K562 (cell line): Measurements from ENCODE around the gene TFCP2. TPM values are rescaled to one million over a fixed set of nuclear protein-coding genes. Genes with fewer than 3 reads are reported as not detected.
A peak's percentile ranks its signal among the peaks of the same experiment; 100 is the strongest.

Experiments used
- C11orf30 ChIP-seq: fragments of 450-650 bp; IDR thresholded peaks from 2 replicates; pipeline ENCODE4 v1.6.1; 2016; ENCODE audit warnings: low read depth, mild to moderate bottlenecking
- CREBBP ChIP-seq: IDR thresholded peaks from one replicate; pipeline ENCODE4 v1.6.1; 2012; ENCODE audit warnings: low read depth, mild to moderate bottlenecking, control low read depth, inconsistent platforms, low read length
- HNRNPH1 ChIP-seq: fragments of 200-400 bp; formaldehyde crosslinking; optimal IDR thresholded peaks from 2 replicates; pipeline ENCODE3; 2017; ENCODE audit warnings: low read depth, mild to moderate bottlenecking, low read length, moderate library complexity
- PHTF2 ChIP-seq: fragments of 250-450 bp; sonication (Bioruptor Pico); IDR thresholded peaks from 2 replicates; pipeline ENCODE4 v1.5.0; 2021; ENCODE audit warnings: mild to moderate bottlenecking
- PML ChIP-seq: IDR thresholded peaks from 2 replicates; pipeline ENCODE4 v1.6.1; 2012; ENCODE audit warnings: low read length, inconsistent platforms
- POLR2G ChIP-seq: fragments of 200-400 bp; formaldehyde crosslinking; IDR thresholded peaks from 2 replicates; pipeline ENCODE4 v1.6.1; 2017; ENCODE audit warnings: low read depth, mild to moderate bottlenecking, antibody characterized with exemption, low read length, moderate library complexity
- PYGO2 ChIP-seq: fragments of 450-650 bp; IDR thresholded peaks from 2 replicates; pipeline ENCODE4 v1.6.1; 2016; ENCODE audit warnings: mild to moderate bottlenecking, missing genetic modification characterization, moderate library complexity, missing compliant biosample characterization
- RBM25 ChIP-seq: fragments of 200-400 bp; formaldehyde crosslinking; IDR thresholded peaks from 2 replicates; pipeline ENCODE4 v1.6.1; 2018; ENCODE audit warnings: low read length, low read depth, moderate library complexity; ENCODE audit not compliant: severe bottlenecking
- SAP30 ChIP-seq: fragments of 200-600 bp; sonication (generic); IDR thresholded peaks from 2 replicates; pipeline ENCODE4 v1.6.1; 2012; ENCODE audit warnings: borderline replicate concordance, low read depth, mild to moderate bottlenecking, moderate library complexity, low read length, control low read depth, inconsistent platforms; ENCODE audit not compliant: insufficient read depth, poor library complexity, severe bottlenecking
- STAT5B ChIP-seq: fragments of 250-450 bp; sonication (Bioruptor Pico); IDR thresholded peaks from 2 replicates; pipeline ENCODE4 v1.8.0; 2021; ENCODE audit warnings: mild to moderate bottlenecking, inconsistent platforms
- ZNF384 ChIP-seq: IDR thresholded peaks from 2 replicates; pipeline ENCODE4 v1.6.1; 2012; ENCODE audit warnings: low read depth, low read length, improper control_type of control experiment
- ZNF75A ChIP-seq: fragments of 450-650 bp; formaldehyde crosslinking; IDR thresholded peaks from 2 replicates; pipeline ENCODE4 v1.4.0; 2020; ENCODE audit warnings: mild to moderate bottlenecking
- polyA plus RNA-seq, 8 experiments: library from polyadenylated mRNA; depleted of rRNA in 4 of 8; stranded (reverse) in 5 of 8; unstranded in 3 of 8; fragments of >200 nt; fragmentation: Nextera tagmentation in 2 of 8; fragmentation: Illumina TruSeq in 1 of 8; extraction: Ambion mirVana in 2 of 8; extraction: Trizol in 1 of 8; gene quantifications; 2 replicates each; pipeline versions ENCODE4 v1.2.1 to v1.2.3, GENCODE V29; 2011 to 2014; ENCODE audit warnings: inconsistent platforms in 1 of 8, missing spikeins in 1 of 8
- total RNA-seq, 7 experiments: library from RNA; depleted of rRNA in 6 of 7; stranded (reverse); fragments of >200 nt in 6 of 7; fragmentation: Illumina TruSeq in 2 of 7; extraction: Trizol in 2 of 7; gene quantifications; 2 replicates each; pipeline versions ENCODE4 v1.2.1 to v1.2.3, GENCODE V29; 2011 to 2021; ENCODE audit warnings: low replicate concordance in 1 of 7
- TF ChIP-seq, protein P1 (sequence below): sonication (generic); formaldehyde crosslinking; IDR thresholded peaks from 2 replicates; pipeline ENCODE4 v1.8.1; 2023; ENCODE audit warnings: mild to moderate bottlenecking, missing genetic modification reagents, moderate library complexity
- TF ChIP-seq, protein P2 (sequence below): fragments of 250-450 bp; sonication (Bioruptor Pico); IDR thresholded peaks from 2 replicates; pipeline ENCODE4 v1.4.0; 2020; ENCODE audit warnings: borderline replicate concordance
- TF ChIP-seq, protein P3 (sequence below): fragments of 250-450 bp; sonication (Bioruptor Pico); IDR thresholded peaks from 2 replicates; pipeline ENCODE4 v1.8.0; 2021; ENCODE audit warnings: borderline replicate concordance, mild to moderate bottlenecking, moderate library complexity; ENCODE audit not compliant: poor library complexity, severe bottlenecking
- TF ChIP-seq, protein P4 (sequence below): fragments of 250-450 bp; sonication (Bioruptor Pico); IDR thresholded peaks from 2 replicates; pipeline ENCODE4 v1.5.0; 2020; ENCODE audit warnings: mild to moderate bottlenecking, borderline replicate concordance
- TF ChIP-seq, protein P5 (sequence below), 2 experiments: fragments of 250-450 bp in 1 of 2; fragments of 450-650 bp in 1 of 2; sonication (Bioruptor Pico) in 1 of 2; IDR thresholded peaks; 2 replicates each; pipeline versions ENCODE4 v1.6.1 to v1.8.0; 2016 to 2021; ENCODE audit warnings: mild to moderate bottlenecking in 2 of 2, moderate library complexity in 2 of 2, missing compliant biosample characterization in 1 of 2, missing genetic modification characterization in 1 of 2
- TF ChIP-seq, protein P6 (sequence below): fragments of 250-450 bp; sonication (Bioruptor Pico); IDR thresholded peaks from 2 replicates; pipeline ENCODE4 v1.4.0; 2020

Gene TFCP2
- total and polyA plus RNA-seq, 9 of the 15 experiments (the other 6 are each of a cell fraction or from before 2014, with no cell fraction given), result 8.0 to 38.9 (median 19.3) TPM

DNA sequence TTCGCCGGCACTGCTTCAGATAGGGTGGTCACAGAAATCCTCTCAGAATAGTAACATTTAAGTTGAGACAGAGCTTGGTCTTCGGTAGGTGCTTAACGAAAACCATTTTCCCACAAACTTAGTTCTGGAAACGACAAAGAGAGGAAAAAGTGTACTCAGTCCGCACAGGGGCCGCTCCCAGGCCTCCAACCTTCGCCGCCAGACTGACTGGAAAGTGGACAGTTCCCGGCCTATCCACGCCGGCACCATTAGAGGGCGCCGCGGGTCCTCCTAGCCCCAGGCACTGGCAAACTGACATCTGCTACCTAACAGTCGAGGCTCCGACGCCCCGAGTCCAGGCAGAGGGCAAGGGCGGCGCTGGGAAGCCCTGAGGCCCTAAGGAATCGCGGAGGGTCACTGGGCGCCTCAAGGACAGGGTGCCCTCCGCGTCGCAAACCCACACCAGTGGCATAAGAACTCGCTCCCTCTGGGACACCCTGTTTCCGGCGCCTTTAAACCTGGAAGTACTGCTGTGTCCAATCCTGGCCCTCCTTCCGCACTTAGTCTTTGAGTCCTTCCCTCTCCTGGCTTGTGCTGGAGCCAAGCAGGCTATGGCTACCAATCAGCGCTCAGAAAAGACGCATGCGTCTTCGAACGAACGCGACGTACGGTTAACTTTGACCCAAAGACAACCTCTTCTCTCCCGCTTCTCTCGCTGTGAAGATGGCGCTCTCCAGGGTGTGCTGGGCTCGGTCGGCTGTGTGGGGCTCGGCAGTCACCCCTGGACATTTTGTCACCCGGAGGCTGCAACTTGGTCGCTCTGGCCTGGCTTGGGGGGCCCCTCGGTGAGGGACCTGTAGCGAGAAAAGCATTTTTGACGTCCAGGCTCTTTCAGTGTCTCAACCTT lies 125.0 kb downstream of the TFCP2 start, which contains the start of gene LETMD1 (continued):
- TF ChIP-seq, protein P1, sequence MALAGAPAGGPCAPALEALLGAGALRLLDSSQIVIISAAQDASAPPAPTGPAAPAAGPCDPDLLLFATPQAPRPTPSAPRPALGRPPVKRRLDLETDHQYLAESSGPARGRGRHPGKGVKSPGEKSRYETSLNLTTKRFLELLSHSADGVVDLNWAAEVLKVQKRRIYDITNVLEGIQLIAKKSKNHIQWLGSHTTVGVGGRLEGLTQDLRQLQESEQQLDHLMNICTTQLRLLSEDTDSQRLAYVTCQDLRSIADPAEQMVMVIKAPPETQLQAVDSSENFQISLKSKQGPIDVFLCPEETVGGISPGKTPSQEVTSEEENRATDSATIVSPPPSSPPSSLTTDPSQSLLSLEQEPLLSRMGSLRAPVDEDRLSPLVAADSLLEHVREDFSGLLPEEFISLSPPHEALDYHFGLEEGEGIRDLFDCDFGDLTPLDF (CRISPR knock-in tag), result no peak; the same call in 1 of the 2 replicates
- no peak for TF ChIP-seq PHTF2 (CRISPR knock-in tag)
- TF ChIP-seq CREBBP, result no peak
- no peak for TF ChIP-seq STAT5B
- TF ChIP-seq POLR2G, result peak; percentile 95
- TF ChIP-seq PML, result peak; percentile 79
- peak; percentile 82 for TF ChIP-seq SAP30
- TF ChIP-seq, protein P2, sequence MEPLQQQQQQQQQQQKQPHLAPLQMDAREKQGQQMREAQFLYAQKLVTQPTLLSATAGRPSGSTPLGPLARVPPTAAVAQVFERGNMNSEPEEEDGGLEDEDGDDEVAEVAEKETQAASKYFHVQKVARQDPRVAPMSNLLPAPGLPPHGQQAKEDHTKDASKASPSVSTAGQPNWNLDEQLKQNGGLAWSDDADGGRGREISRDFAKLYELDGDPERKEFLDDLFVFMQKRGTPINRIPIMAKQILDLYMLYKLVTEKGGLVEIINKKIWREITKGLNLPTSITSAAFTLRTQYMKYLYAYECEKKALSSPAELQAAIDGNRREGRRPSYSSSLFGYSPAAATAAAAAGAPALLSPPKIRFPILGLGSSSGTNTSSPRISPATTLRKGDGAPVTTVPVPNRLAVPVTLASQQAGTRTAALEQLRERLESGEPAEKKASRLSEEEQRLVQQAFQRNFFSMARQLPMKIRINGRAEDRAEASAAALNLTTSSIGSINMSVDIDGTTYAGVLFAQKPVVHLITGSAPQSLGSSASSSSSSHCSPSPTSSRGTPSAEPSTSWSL, result no peak
- TF ChIP-seq ZNF75A (CRISPR knock-in tag), result no peak
- no peak for TF ChIP-seq RBM25
- peak; percentile 76 for TF ChIP-seq C11orf30
- TF ChIP-seq, protein P3, sequence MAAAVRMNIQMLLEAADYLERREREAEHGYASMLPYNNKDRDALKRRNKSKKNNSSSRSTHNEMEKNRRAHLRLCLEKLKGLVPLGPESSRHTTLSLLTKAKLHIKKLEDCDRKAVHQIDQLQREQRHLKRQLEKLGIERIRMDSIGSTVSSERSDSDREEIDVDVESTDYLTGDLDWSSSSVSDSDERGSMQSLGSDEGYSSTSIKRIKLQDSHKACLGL (CRISPR knock-in tag), result no peak
- TF ChIP-seq ZNF384, result no peak
- TF ChIP-seq, protein P4, sequence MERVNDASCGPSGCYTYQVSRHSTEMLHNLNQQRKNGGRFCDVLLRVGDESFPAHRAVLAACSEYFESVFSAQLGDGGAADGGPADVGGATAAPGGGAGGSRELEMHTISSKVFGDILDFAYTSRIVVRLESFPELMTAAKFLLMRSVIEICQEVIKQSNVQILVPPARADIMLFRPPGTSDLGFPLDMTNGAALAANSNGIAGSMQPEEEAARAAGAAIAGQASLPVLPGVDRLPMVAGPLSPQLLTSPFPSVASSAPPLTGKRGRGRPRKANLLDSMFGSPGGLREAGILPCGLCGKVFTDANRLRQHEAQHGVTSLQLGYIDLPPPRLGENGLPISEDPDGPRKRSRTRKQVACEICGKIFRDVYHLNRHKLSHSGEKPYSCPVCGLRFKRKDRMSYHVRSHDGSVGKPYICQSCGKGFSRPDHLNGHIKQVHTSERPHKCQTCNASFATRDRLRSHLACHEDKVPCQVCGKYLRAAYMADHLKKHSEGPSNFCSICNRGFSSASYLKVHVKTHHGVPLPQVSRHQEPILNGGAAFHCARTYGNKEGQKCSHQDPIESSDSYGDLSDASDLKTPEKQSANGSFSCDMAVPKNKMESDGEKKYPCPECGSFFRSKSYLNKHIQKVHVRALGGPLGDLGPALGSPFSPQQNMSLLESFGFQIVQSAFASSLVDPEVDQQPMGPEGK (CRISPR knock-in tag), result no peak
- TF ChIP-seq, protein P5, sequence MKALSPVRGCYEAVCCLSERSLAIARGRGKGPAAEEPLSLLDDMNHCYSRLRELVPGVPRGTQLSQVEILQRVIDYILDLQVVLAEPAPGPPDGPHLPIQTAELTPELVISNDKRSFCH (CRISPR knock-in tag; IDR thresholded peaks at IDR 0.05), result no peak
- TF ChIP-seq, protein P5 (tag; IDR thresholded peaks at IDR 0.05), result 0 out of 2 replicates have a peak, but pooled peaks have one; percentile 23
- no peak for TF ChIP-seq PYGO2
- TF ChIP-seq HNRNPH1, result no peak
- TF ChIP-seq, protein P6, sequence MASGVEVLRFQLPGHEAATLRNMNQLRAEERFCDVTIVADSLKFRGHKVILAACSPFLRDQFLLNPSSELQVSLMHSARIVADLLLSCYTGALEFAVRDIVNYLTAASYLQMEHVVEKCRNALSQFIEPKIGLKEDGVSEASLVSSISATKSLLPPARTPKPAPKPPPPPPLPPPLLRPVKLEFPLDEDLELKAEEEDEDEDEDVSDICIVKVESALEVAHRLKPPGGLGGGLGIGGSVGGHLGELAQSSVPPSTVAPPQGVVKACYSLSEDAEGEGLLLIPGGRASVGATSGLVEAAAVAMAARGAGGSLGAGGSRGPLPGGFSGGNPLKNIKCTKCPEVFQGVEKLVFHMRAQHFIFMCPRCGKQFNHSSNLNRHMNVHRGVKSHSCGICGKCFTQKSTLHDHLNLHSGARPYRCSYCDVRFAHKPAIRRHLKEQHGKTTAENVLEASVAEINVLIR (CRISPR knock-in tag), result 0 out of 2 replicates have a peak, but pooled peaks have one; percentile 35
